ENCODE data around the gene URB1.
A peak's percentile ranks its signal among the peaks of the same experiment; 100 is the strongest.
"Not testable (repeated sequence)": the region's sequence is repeated elsewhere in the genome, so short reads cannot be mapped to it uniquely, and the experiment has no call there.

Gene URB1

GRCh38 chr21:32383812-32384211, 9.0 kb downstream of the URB1 start:
- no peak for DNase-seq
- in situ Hi-C loops (cut with HindIII; ENCODE audit: low pct_ligation_motif_present, low pct_unique_long_range_greater_than_20kb, low sequenced_read_pairs), result no loop called here

DNA sequence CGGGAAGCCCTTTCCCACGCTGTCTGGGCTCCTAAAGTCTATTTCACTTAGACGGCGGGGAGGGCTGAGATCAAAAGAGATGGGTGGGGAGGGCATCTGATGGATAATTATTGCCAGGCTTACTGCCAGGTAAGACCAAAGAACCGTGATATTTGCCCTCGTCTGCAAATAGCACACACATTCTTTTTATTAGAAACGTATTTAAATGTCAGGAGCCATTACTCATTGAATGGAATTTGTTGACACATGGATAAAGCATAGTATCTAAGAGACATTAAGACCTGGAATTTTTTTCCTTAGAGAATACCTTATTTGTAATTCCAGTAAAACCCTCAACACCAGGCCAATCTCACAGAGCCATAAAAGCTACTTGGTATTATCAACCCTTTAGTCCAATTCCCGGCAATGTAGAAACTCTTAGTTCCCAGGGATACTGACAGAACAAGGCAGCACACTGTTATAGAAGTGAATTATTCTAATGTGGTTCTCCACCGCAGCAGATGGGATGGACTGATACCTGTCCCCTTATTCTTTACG, 10.6 kb downstream of the URB1 start:
- in situ Hi-C loops (cut with HindIII; ENCODE audit: low pct_ligation_motif_present, low pct_unique_long_range_greater_than_20kb, low sequenced_read_pairs), result no loop called here
- no peak for DNase-seq

DNA sequence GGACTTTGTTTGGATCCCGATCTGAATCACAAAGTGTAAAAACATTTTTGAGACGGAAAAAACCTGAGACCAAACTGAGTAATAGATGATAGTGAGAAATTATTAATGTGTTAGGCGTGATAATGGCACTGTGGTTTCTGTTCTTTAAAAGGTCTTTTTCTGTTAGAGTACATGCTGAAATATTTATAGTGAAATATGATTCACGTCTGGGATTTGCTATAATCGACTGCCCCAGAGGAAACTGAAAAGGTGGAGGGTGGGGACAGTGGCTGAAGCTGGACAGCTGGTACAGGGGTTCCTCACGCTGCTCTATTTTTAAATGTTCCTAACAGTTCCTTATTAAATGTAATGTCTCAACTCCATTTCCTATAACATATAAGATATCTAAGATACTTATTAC, 11.2 kb downstream of the URB1 start:
- no peak for DNase-seq
- in situ Hi-C loops (cut with HindIII; ENCODE audit: low pct_ligation_motif_present, low pct_unique_long_range_greater_than_20kb, low sequenced_read_pairs), result no loop called here

DNA sequence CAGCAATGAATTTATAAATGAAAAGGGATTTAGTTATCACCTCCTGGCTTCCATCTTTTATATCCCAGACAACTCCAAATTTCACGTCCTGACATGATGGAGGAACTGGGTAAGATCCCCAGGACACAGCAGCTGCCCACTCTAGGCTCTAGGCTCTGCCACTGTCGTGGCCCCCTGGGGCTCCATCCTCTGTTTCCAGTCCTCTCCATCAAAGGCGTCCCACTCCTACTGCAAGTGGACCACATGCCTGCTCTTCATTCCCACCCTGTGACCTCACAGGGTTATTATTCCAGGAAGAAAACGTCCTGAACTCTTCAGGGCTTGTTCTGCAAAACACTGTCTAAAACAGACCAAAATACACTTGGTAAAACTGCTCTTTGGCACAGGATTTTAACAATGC, 11.9 kb downstream of the URB1 start:
- in situ Hi-C loops (cut with HindIII; ENCODE audit: low pct_ligation_motif_present, low pct_unique_long_range_greater_than_20kb, low sequenced_read_pairs), result no loop called here
- no peak for DNase-seq

DNA sequence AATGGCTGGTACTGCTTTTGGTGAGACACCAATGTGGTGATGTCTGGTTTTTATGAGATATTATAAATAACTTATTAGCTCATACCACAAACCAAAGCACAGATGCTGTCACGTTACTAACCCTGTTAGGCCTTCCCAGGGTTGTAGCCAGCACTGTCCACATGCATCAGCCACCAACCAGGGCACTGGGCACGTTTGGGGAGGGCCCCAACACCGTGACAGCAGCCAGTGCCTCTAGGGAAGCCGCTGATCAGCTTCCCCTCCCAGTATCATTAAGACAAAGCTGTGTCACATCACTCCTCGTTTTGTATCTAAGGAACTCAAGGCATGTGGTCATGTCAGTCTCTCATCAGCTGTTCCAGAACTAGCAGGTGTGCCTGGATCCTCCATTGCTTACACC, 13.9 kb downstream of the URB1 start:
- in situ Hi-C loops (cut with HindIII; ENCODE audit: low pct_ligation_motif_present, low pct_unique_long_range_greater_than_20kb, low sequenced_read_pairs), result no loop called here
- no peak for DNase-seq

GRCh38 chr21:32377991-32378390, 14.8 kb downstream of the URB1 start:
- in situ Hi-C loops (cut with HindIII; ENCODE audit: low pct_ligation_motif_present, low pct_unique_long_range_greater_than_20kb, low sequenced_read_pairs), result no loop called here
- DNase-seq, result no peak

- DNase-seq, result no peak
- in situ Hi-C loops (cut with HindIII; ENCODE audit: low pct_ligation_motif_present, low pct_unique_long_range_greater_than_20kb, low sequenced_read_pairs), result no loop called here
Measured at GRCh38 chr21:32377506-32377905, 15.3 kb downstream of the URB1 start.

DNA sequence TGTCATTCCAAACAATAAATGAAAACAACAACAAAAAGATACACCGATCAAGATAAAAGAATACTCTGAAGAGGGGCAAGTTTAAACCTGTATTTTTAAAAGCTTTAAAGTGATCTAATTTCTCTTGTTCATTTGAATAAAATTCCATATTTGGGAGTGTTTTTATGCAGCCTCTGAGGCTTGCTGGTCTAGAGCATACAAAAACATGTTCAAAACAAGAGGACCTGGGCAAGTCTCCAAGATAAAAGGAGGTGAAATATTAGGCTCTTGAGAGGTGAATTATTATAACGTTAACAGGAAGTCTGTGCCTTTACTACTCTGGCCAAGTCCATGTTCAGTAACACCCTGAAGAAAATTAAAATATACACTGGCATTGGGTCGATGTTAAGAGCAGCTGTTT, 20.1 kb downstream of the URB1 start:
- in situ Hi-C loops (cut with HindIII; ENCODE audit: low pct_ligation_motif_present, low pct_unique_long_range_greater_than_20kb, low sequenced_read_pairs), result no loop called here
- DNase-seq, result no peak

DNA sequence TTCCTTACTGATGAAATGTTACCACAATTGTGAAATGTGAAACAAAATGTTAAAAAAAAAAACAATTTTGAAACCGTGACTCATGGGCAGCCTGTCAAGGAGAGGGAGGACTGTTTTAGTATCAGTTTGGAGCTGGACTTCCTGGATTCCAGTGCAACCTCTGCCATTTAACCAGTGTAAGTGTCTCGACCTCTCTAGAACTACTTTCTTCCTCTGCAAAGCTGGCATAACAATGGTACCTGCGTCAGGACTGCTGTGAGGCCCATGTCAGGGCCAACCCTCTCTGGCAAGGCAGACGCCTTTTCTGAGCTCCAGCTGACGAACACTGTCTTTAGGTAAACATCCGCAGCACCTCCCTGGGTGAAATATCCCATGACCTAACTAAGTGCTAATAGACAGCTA, 20.9 kb downstream of the URB1 start:
- in situ Hi-C loops (cut with HindIII; ENCODE audit: low pct_ligation_motif_present, low pct_unique_long_range_greater_than_20kb, low sequenced_read_pairs), result no loop called here

GRCh38 chr21:32370998-32371766, 21.6 kb downstream of the URB1 start:
- in situ Hi-C loops (cut with HindIII; ENCODE audit: low pct_ligation_motif_present, low pct_unique_long_range_greater_than_20kb, low sequenced_read_pairs), result no loop called here
- DNase-seq, result no peak

More for the DNA sequence above, 20.9 kb downstream of the URB1 start:
- no peak for DNase-seq

DNA sequence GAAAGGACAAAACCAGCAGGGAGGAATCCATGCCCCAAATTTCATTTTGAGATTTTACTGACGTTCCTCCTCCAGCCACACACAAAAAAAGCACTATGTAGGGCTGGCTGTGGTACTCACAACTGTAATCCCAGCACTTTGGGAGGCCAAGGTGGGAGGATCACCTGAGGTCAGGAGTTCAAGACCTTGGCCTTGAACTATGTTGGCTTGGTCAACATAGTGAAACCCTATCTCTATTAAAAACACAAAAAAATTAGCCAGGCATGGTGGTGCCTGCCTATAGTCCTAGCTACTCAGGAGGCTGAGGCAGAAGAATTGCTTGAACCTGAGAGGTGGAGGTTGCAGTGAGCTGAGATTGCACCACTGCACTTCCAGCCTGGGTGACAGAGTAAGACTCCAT, 23.9 kb downstream of the URB1 start:
- DNase-seq; in situ Hi-C loops (cut with HindIII; ENCODE audit: low pct_ligation_motif_present, low pct_unique_long_range_greater_than_20kb, low sequenced_read_pairs): not testable (repeated sequence)

DNA sequence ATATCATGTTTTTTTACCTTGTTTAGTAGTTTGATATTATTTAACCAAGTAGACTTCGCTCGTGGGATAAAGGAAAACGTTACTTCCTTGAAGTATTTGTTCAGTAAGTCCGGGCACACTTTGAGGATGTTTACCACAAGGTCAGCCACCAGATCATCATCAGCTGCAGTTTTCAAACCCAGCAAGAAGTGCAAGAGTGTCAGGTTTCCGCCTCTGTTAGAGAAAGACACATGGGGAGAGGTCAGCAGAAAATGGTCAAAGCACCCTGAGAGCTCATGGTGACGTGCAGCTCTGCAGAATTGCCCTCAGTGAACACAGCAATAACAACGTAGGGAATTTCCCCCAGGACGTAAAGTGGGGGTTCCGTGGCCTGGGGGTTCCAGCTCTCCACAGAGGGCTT, 24.4 kb downstream of the URB1 start:
- DNase-seq, result no peak
- in situ Hi-C loops (cut with HindIII; ENCODE audit: low pct_ligation_motif_present, low pct_unique_long_range_greater_than_20kb, low sequenced_read_pairs), result no loop called here

- in situ Hi-C loops (cut with HindIII; ENCODE audit: low pct_ligation_motif_present, low pct_unique_long_range_greater_than_20kb, low sequenced_read_pairs), result no loop called here
- DNase-seq, result no peak
Measured at GRCh38 chr21:32367158-32367557, 25.7 kb downstream of the URB1 start.

- DNase-seq, result no peak
- in situ Hi-C loops (cut with HindIII; ENCODE audit: low pct_ligation_motif_present, low pct_unique_long_range_greater_than_20kb, low sequenced_read_pairs), result no loop called here
Measured at GRCh38 chr21:32366191-32366590, 26.6 kb downstream of the URB1 start.

GRCh38 chr21:32364796-32365195, 28.0 kb downstream of the URB1 start:
- no peak for DNase-seq
- in situ Hi-C loops (cut with HindIII; ENCODE audit: low pct_ligation_motif_present, low pct_unique_long_range_greater_than_20kb, low sequenced_read_pairs), result no loop called here

- in situ Hi-C loops (cut with HindIII; ENCODE audit: low pct_ligation_motif_present, low pct_unique_long_range_greater_than_20kb, low sequenced_read_pairs), result no loop called here
- DNase-seq, result no peak
Measured at GRCh38 chr21:32364387-32364786, 28.4 kb downstream of the URB1 start.

GRCh38 chr21:32360401-32360975, 32.3 kb downstream of the URB1 start:
- no peak for DNase-seq

DNA sequence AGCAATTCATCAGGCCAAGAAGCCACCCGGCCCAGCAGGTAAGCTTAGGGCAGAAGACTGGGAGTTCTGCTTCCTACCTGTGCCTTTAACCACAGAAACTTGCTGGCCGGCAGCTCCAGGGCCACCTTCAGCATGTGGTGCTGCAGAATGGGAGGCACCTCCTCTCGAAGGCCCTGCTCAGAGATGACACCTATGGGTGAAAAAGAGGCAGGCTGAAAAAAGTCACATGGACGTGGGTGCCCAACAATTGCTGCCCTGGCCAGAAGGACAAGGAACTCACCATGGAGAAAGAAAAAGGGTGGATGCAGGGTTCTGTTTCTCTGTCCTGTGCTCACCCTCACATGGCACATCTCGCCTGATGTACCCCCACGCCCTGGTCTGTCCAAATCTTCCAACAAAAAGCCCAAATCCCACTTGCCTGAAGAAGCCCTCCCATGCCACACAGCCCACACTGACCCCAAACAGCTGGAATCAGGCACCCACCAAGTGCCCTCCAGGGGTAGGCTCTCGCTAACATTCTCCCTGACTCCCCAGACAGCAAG, 33.0 kb downstream of the URB1 start:
- in situ Hi-C loops (cut with HindIII; ENCODE audit: low pct_ligation_motif_present, low pct_unique_long_range_greater_than_20kb, low sequenced_read_pairs), result no loop called here
- DNase-seq, result peak; percentile 40

More at GRCh38 chr21:32360401-32360975, 32.3 kb downstream of the URB1 start:
- in situ Hi-C loops (cut with HindIII; ENCODE audit: low pct_ligation_motif_present, low pct_unique_long_range_greater_than_20kb, low sequenced_read_pairs), result no loop called here

- no peak for DNase-seq
- in situ Hi-C loops (cut with HindIII; ENCODE audit: low pct_ligation_motif_present, low pct_unique_long_range_greater_than_20kb, low sequenced_read_pairs), result no loop called here
Measured at GRCh38 chr21:32356874-32357395, 35.9 kb downstream of the URB1 start.
